HCT116 (cell line): ENCODE measurements around the gene PDE2A. TPM values are rescaled to one million over a fixed set of nuclear protein-coding genes. Genes with fewer than 3 reads are reported as not detected.

Source experiments
- ATAC-seq: fragments of 200-7000 bp; cut with Tn5 transposase; 2 replicates; pipeline ENCODE4 v1.9.1; 2020; ENCODE audit warnings: mild to moderate bottlenecking, moderate library complexity
- BruUV-seq: library from RNA; stranded (reverse); fragments of 400-500 nt; replicated peaks from 2 replicates; lab custom pipeline; 2021; lab: Mats Ljungman, UMichigan
- CTCF ChIA-PET: fragments of 300-600 bp; sonication (Branson Sonifier 250); formaldehyde crosslinking; loops from one replicate; lab custom pipeline; 2021; ENCODE audit warnings: antibody characterized with exemption; lab: Charles Lee
- POLR2A ChIA-PET: fragments of 300-600, 350-600 bp; sonication (Branson Sonifier 250); formaldehyde crosslinking; loops from one replicate; lab custom pipeline; 2021; ENCODE audit warnings: antibody characterized with exemption; lab: Charles Lee
- RAD21 ChIA-PET, 2 experiments: fragments of 300-600 bp; sonication (Branson Sonifier 250); formaldehyde crosslinking; loops; one replicate each; lab custom pipeline; 2023; ENCODE audit warnings: low total read pairs in 2 of 2; ENCODE audit not compliant: uncharacterized antibody in 2 of 2, unreplicated experiment in 2 of 2, low non-redundant PET in 1 of 2; lab: Charles Lee
- DNase-seq: peaks from one replicate; pipeline ENCODE4 v3.0.0-alpha.2; 2010; ENCODE audit warnings: low read depth, low spot score
- H2AFZ ChIP-seq: fragments of 200-600 bp; shearing (Covaris generic), sonication (generic); 2 replicates; pipeline ENCODE4 v1.6.1; 2017; ENCODE audit warnings: low read depth, mixed run types, mixed read lengths, antibody characterized with exemption, low read length; ENCODE audit not compliant: poor library complexity, severe bottlenecking
- H3K27ac ChIP-seq: 2 replicates; pipeline ENCODE4 v1.5.1; 2012; ENCODE audit warnings: low read depth, low read length
- H3K27me3 ChIP-seq: fragments of 200-600 bp; sonication (generic); 2 replicates; pipeline ENCODE4 v1.6.1; 2016; ENCODE audit warnings: mixed run types, low read length, mixed read lengths; ENCODE audit not compliant: insufficient read depth
- H3K36me3 ChIP-seq, 2 experiments: fragments of 200-500 bp in 1 of 2; fragments of 200-600 bp in 1 of 2; sonication (Bioruptor generic) in 1 of 2; sonication (generic) in 1 of 2; 2 replicates each; pipeline versions ENCODE4 v1.5.1 to v1.6.1; 2014 to 2016; ENCODE audit warnings: low read length in 2 of 2, inconsistent platforms in 1 of 2, mixed read lengths in 1 of 2, mixed run types in 1 of 2; ENCODE audit not compliant: insufficient read depth in 2 of 2, control insufficient read depth in 1 of 2
- H3K4me1 ChIP-seq, 2 experiments: fragments of 200-600 bp in 1 of 2; sonication (generic) in 1 of 2; 2 replicates each; pipeline versions ENCODE4 v1.5.1 to v1.6.1; 2012 to 2017; ENCODE audit warnings: low read length in 2 of 2, inconsistent platforms in 1 of 2, mild to moderate bottlenecking in 1 of 2, mixed read lengths in 1 of 2, mixed run types in 1 of 2, moderate library complexity in 1 of 2; ENCODE audit not compliant: insufficient read depth in 2 of 2, control insufficient read depth in 1 of 2
- H3K4me2 ChIP-seq: fragments of 200-600 bp; sonication (generic); 2 replicates; pipeline ENCODE4 v1.6.1; 2017; ENCODE audit warnings: mixed run types, low read length, mixed read lengths
- H3K4me3 ChIP-seq, 2 experiments: fragments of 200-600 bp in 1 of 2; sonication (generic) in 1 of 2; replicated peaks in 1 of 2; 2 replicates each; pipeline ENCODE4 v1.5.1; 2011 to 2016; ENCODE audit warnings: low read length in 2 of 2, control low read depth in 1 of 2, low read depth in 1 of 2, mild to moderate bottlenecking in 1 of 2, mixed read lengths in 1 of 2, mixed run types in 1 of 2
- H3K79me2 ChIP-seq: fragments of 200-600 bp; sonication (generic); 2 replicates; pipeline ENCODE4 v1.6.1; 2017; ENCODE audit warnings: mild to moderate bottlenecking, mixed run types, low read length, moderate library complexity, mixed read lengths; ENCODE audit not compliant: insufficient read depth
- H3K9ac ChIP-seq: fragments of 200-600 bp; sonication (generic); 2 replicates; pipeline ENCODE4 v1.6.1; 2016; ENCODE audit warnings: low read length, mixed read lengths
- H3K9me2 ChIP-seq: fragments of 200-600 bp; sonication (generic), shearing (Covaris generic); 2 replicates; pipeline ENCODE4 v1.6.1; 2017; ENCODE audit warnings: mixed run types, mild to moderate bottlenecking, moderate library complexity; ENCODE audit not compliant: insufficient read depth
- H3K9me3 ChIP-seq, 2 experiments: fragments of 200-500 bp in 1 of 2; fragments of 200-600 bp in 1 of 2; sonication (Bioruptor generic) in 1 of 2; sonication (generic) in 1 of 2; 2 replicates each; pipeline ENCODE4 v1.6.1; 2014 to 2017; ENCODE audit warnings: low read length in 2 of 2, mixed read lengths in 2 of 2, inconsistent platforms in 1 of 2, low read depth in 1 of 2, mild to moderate bottlenecking in 1 of 2, mixed run types in 1 of 2, moderate library complexity in 1 of 2; ENCODE audit not compliant: control insufficient read depth in 1 of 2, insufficient read depth in 1 of 2
- H4K20me1 ChIP-seq: fragments of 200-600 bp; sonication (generic), shearing (Covaris generic); 2 replicates; pipeline ENCODE4 v1.6.1; 2017; ENCODE audit warnings: mixed run types, mild to moderate bottlenecking, moderate library complexity; ENCODE audit not compliant: insufficient read depth
- CBX3 ChIP-seq: IDR thresholded peaks from 2 replicates; pipeline ENCODE4 v1.6.1; 2012; ENCODE audit warnings: low read depth
- EGR1 ChIP-seq: IDR thresholded peaks from 2 replicates; pipeline ENCODE4 v1.6.1; 2012; ENCODE audit warnings: low read depth
- EZH2phosphoT487 ChIP-seq: fragments of 200-600 bp; IDR thresholded peaks from 2 replicates; pipeline ENCODE4 v1.6.1; 2018; ENCODE audit warnings: antibody characterized with exemption, borderline replicate concordance
- JUND ChIP-seq: IDR thresholded peaks from 2 replicates; pipeline ENCODE4 v1.6.1; 2012
- POLR2AphosphoS5 ChIP-seq: IDR thresholded peaks from 2 replicates; pipeline ENCODE4 v1.6.1; 2011; ENCODE audit warnings: mild to moderate bottlenecking, low read depth, low read length, moderate library complexity
- RAD21 ChIP-seq: IDR thresholded peaks from 2 replicates; pipeline ENCODE4 v1.6.1; 2012; ENCODE audit warnings: low read depth, mild to moderate bottlenecking
- SIN3A ChIP-seq: IDR thresholded peaks from 2 replicates; pipeline ENCODE4 v1.6.1; 2012; ENCODE audit warnings: low read depth
- TCF7L2 ChIP-seq: IDR thresholded peaks from 2 replicates; pipeline ENCODE4 v1.7.0; 2011; ENCODE audit warnings: borderline replicate concordance, inconsistent platforms; ENCODE audit not compliant: insufficient read depth, insufficient read length; ENCODE audit errors: extremely low read depth
- YY1 ChIP-seq: IDR thresholded peaks from 2 replicates; pipeline ENCODE4 v1.6.1; 2011; ENCODE audit warnings: low read length, low read depth, moderate library complexity, mild to moderate bottlenecking; ENCODE audit not compliant: insufficient replicate concordance; ENCODE audit errors: extremely low read depth
- ZNF274 ChIP-seq: fragments of 200-500 bp; sonication (Bioruptor generic); IDR thresholded peaks from 2 replicates; pipeline ENCODE4 v1.6.1; 2014; ENCODE audit warnings: mild to moderate bottlenecking, low read depth, low read length, inconsistent platforms
- intact Hi-C: fragments of 100-400 bp; cut with micrococcal nuclease; formaldehyde crosslinking; loops from 2 replicates; pipeline ENCODE4 v1.10.0; 2022
- total RNA-seq: library from RNA; stranded (reverse); gene quantifications from one replicate; pipeline ENCODE4 v1.2.1, GENCODE V29; 2021; ENCODE audit not compliant: unreplicated experiment
- TF ChIP-seq, protein P1 (sequence below): IDR thresholded peaks from 2 replicates; pipeline ENCODE4 v1.6.1; 2012; ENCODE audit warnings: low read depth
- TF ChIP-seq, protein P2 (sequence below), 3 experiments: fragments of 200-600 bp in 1 of 3; sonication (generic) in 1 of 3; IDR thresholded peaks in 2 of 3; conservative IDR thresholded peaks in 1 of 3; 2 replicates each; pipeline ENCODE4 v1.5.1; 2012 to 2017; ENCODE audit warnings: low read depth in 2 of 3, low read length in 2 of 3, antibody characterized with exemption in 1 of 3, borderline replicate concordance in 1 of 3, control low read depth in 1 of 3, mild to moderate bottlenecking in 1 of 3, mixed read lengths in 1 of 3, mixed run types in 1 of 3, moderate library complexity in 1 of 3; ENCODE audit not compliant: insufficient read depth in 1 of 3

The PDE2A gene
- total RNA-seq, 1 experiment from 2014 or later, result 7.6 TPM

DNA sequence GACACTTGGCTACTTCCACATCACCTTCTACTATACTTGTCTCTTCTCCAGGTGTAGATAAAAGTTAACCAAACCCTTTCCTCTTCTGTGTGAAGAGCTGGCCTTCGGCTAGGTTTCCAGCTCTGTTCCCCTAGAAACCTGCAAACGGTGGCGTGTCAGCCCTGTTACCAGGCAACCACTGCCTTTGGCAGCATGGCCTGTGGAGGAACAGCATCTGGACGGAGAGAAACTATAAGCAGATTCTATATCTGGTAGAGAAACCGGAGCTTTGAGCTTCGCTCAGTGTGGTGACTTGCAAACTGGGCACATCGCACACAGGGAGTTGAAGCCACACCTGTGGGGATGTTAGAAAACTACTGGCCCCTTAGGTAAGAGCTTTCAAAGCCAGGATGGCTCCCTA, 42.1 kb upstream of the PDE2A start:
- ChIA-PET POLR2A (no interaction called here), CTCF (interaction anchor here (1.3 kb wide), 1 partner anchor 9 kb away, joined by 3 read pairs; no protein-coding TSS in a partner anchor), RAD21 (no interaction called here)
- ATAC-seq (no peak), DNase-seq (no peak)
- Histone ChIP-seq H3K27ac (no peak overlapping the region), H2AFZ (no peak overlapping the region), H3K36me3 (peaks cover 0 to 3% of the 10 kb centered on the region in 2 experiments; a peak in 2 of 4 replicates), H3K9ac (no peak overlapping the region), H3K4me1 (peaks cover 0 to 4% of the 10 kb centered on the region in 2 experiments; a peak in 1 of 4 replicates), H3K9me3 (no peaks in the 10 kb centered on the region), H3K4me3 (no peak overlapping the region), H4K20me1 (no peaks in the 10 kb centered on the region), H3K27me3 (no peaks in the 10 kb centered on the region), H3K9me2 (no peaks in the 10 kb centered on the region), H3K4me2 (no peak overlapping the region), H3K79me2 (peaks cover 17% of the 10 kb centered on the region)
- no TSS peak for BruUV-seq
- TF ChIP-seq YY1 (no peak), EGR1 (no peak), SIN3A (no peak), TCF7L2 (no peak), JUND (no peak), ZNF274 (no peak), POLR2AphosphoS5 (no peak), RAD21 (no peak), CBX3 (no peak), EZH2phosphoT487 (no peak)
- TF ChIP-seq, protein P1, sequence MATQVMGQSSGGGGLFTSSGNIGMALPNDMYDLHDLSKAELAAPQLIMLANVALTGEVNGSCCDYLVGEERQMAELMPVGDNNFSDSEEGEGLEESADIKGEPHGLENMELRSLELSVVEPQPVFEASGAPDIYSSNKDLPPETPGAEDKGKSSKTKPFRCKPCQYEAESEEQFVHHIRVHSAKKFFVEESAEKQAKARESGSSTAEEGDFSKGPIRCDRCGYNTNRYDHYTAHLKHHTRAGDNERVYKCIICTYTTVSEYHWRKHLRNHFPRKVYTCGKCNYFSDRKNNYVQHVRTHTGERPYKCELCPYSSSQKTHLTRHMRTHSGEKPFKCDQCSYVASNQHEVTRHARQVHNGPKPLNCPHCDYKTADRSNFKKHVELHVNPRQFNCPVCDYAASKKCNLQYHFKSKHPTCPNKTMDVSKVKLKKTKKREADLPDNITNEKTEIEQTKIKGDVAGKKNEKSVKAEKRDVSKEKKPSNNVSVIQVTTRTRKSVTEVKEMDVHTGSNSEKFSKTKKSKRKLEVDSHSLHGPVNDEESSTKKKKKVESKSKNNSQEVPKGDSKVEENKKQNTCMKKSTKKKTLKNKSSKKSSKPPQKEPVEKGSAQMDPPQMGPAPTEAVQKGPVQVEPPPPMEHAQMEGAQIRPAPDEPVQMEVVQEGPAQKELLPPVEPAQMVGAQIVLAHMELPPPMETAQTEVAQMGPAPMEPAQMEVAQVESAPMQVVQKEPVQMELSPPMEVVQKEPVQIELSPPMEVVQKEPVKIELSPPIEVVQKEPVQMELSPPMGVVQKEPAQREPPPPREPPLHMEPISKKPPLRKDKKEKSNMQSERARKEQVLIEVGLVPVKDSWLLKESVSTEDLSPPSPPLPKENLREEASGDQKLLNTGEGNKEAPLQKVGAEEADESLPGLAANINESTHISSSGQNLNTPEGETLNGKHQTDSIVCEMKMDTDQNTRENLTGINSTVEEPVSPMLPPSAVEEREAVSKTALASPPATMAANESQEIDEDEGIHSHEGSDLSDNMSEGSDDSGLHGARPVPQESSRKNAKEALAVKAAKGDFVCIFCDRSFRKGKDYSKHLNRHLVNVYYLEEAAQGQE, result no peak
- TF ChIP-seq, protein P2, sequence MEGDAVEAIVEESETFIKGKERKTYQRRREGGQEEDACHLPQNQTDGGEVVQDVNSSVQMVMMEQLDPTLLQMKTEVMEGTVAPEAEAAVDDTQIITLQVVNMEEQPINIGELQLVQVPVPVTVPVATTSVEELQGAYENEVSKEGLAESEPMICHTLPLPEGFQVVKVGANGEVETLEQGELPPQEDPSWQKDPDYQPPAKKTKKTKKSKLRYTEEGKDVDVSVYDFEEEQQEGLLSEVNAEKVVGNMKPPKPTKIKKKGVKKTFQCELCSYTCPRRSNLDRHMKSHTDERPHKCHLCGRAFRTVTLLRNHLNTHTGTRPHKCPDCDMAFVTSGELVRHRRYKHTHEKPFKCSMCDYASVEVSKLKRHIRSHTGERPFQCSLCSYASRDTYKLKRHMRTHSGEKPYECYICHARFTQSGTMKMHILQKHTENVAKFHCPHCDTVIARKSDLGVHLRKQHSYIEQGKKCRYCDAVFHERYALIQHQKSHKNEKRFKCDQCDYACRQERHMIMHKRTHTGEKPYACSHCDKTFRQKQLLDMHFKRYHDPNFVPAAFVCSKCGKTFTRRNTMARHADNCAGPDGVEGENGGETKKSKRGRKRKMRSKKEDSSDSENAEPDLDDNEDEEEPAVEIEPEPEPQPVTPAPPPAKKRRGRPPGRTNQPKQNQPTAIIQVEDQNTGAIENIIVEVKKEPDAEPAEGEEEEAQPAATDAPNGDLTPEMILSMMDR (IDR thresholded peaks at IDR 0.05 in 2 of 3, conservative IDR thresholded peaks at IDR 0.05 in 1 of 3; ENCODE audit: borderline replicate concordance in 1 of 3, insufficient read depth in 1 of 3, low read depth in 2 of 3, low read length in 2 of 3), result no peak
- intact Hi-C loops, result no loop called here
